ENCODE measurements around the gene TSPAN31.
"Not testable (repeated sequence)": the region's sequence is repeated elsewhere in the genome, so short reads cannot be mapped to it uniquely, and the experiment has no call there.

Gene TSPAN31

DNA sequence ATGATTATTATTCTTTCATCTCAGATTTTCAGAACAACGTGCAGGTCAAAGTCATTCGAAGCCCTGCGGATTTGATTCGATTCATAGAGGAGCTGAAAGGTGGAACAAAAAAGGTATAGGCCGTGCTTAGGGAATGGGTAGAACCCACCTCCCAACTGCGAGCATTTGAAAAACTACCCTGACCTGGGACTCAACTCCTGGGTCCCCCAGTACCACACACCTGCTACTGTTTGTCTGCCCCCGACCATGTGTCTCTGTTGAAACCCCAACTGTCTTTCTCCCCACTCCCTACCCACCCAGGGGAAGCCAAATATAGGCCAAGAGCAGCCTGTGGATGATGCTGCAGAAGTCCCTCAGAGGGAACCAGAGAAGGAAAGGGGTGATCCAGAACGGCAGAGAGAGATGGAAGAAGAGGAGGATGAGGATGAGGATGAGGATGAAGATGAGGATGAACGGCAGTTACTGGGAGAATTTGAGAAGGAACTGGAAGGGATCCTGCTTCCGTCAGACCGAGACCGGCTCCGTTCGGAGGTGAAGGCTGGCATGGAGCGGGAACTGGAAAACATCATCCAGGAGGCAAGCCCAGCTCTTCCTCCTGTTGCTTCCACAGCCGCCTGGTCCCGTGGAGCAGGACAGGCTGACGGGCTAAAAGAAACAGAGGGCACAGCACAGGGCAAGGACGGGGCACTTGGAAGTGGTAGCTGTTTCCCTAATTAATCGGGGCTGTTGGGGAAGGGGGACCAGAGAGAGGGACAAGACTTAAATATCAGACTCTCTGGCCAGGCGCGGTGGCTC is 26.8 kb upstream of the TSPAN31 start:
- DNase-seq (ENCODE audit: low read depth) = no peak
- H3K4me3 ChIP-seq (ENCODE audit: control insufficient read depth, low read depth, low read length) = no peak overlapping the region
- TF ChIP-seq, protein P1, sequence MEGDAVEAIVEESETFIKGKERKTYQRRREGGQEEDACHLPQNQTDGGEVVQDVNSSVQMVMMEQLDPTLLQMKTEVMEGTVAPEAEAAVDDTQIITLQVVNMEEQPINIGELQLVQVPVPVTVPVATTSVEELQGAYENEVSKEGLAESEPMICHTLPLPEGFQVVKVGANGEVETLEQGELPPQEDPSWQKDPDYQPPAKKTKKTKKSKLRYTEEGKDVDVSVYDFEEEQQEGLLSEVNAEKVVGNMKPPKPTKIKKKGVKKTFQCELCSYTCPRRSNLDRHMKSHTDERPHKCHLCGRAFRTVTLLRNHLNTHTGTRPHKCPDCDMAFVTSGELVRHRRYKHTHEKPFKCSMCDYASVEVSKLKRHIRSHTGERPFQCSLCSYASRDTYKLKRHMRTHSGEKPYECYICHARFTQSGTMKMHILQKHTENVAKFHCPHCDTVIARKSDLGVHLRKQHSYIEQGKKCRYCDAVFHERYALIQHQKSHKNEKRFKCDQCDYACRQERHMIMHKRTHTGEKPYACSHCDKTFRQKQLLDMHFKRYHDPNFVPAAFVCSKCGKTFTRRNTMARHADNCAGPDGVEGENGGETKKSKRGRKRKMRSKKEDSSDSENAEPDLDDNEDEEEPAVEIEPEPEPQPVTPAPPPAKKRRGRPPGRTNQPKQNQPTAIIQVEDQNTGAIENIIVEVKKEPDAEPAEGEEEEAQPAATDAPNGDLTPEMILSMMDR (IDR thresholded peaks at IDR 0.05; ENCODE audit: control insufficient read depth, insufficient read depth, low read depth, low read length, missing control alignments) = no peak

- TF ChIP-seq, protein P1 (IDR thresholded peaks at IDR 0.05; ENCODE audit: control insufficient read depth, insufficient read depth, low read depth, low read length, missing control alignments) = no peak
- no peak for DNase-seq (ENCODE audit: low read depth)
- no peak overlapping the region for H3K4me3 ChIP-seq (ENCODE audit: control insufficient read depth, low read depth, low read length)
These were observed 26.0 kb upstream of the TSPAN31 start for GRCh38 chr12:57718641-57719528.

GRCh38 chr12:57719777-57720605 is 24.8 kb upstream of the TSPAN31 start:
- no peak overlapping the region for H3K4me3 ChIP-seq (ENCODE audit: control insufficient read depth, low read depth, low read length)
- no peak for DNase-seq (ENCODE audit: low read depth)
- TF ChIP-seq, protein P1 (IDR thresholded peaks at IDR 0.05; ENCODE audit: control insufficient read depth, insufficient read depth, low read depth, low read length, missing control alignments) = no peak

DNA sequence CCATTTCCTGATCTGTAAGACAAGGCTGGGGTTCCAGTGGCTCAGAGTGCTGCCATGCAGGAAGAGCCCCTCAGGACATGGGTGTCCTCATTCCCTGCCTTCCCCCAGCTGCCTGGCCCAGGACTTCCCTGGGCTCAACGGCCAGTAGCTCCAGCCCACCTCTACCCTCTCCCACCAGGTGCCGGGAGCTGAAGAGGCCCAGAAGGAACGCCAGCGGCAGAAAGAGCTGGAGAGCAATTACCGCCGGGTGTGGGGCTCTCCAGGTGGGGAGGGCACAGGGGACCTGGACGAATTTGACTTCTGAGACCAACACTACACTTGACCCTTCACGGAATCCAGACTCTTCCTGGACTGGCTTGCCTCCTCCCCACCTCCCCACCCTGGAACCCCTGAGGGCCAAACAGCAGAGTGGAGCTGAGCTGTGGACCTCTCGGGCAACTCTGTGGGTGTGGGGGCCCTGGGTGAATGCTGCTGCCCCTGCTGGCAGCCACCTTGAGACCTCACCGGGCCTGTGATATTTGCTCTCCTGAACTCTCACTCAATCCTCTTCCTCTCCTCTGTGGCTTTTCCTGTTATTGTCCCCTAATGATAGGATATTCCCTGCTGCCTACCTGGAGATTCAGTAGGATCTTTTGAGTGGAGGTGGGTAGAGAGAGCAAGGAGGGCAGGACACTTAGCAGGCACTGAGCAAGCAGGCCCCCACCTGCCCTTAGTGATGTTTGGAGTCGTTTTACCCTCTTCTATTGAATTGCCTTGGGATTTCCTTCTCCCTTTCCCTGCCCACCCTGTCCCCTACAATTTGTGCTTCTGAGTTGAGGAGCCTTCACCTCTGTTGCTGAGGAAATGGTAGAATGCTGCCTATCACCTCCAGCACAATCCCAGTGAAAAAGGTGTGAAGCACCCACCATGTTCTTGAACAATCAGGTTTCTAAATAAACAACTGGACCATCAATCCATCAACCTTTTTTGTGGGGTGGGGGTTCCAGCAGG is 23.9 kb upstream of the TSPAN31 start:
- no peak for DNase-seq (ENCODE audit: low read depth)
- no peak overlapping the region for H3K4me3 ChIP-seq (ENCODE audit: control insufficient read depth, low read depth, low read length)
- TF ChIP-seq, protein P1 (IDR thresholded peaks at IDR 0.05; ENCODE audit: control insufficient read depth, insufficient read depth, low read depth, low read length, missing control alignments) = no peak

DNA sequence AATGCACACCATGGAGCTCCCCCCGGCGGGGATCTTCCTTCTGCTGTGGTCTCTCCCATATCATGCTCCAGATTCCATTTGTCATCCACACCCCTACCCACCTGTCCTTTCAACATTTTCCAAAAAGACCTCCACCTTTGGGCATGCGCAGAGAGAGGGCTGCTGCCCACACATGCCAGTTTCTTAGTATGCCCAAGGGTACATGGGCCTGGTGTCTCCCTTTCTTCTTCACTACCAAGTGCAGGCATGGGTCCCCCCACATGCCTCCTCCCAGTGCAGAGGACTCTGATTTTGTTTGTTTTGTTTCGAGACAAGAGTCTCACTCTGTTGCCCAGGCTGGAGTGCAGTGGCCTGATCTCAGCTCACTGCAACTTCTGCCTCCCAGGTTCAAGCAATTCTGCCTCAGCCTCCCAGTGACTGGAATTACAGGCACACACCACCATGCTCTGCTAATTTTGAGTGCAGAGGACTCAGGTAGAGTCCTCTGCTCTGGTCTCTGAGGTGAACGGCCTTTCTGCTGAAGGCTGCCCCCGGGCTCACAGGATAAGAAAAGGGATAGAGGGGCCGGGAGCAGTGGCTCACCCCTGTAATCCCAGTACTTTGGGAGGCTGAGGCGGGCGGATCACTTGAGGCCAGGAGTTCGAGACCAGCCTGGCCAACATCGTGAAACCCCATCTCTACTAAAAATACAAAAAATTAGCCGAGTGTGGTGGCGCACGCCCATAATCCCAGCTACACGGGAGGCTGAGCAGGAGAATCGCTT is 22.8 kb upstream of the TSPAN31 start:
- DNase-seq (ENCODE audit: low read depth) = not testable (repeated sequence)

More for the DNA sequence above, 22.8 kb upstream of the TSPAN31 start:
- not testable (repeated sequence) for H3K4me3 ChIP-seq (ENCODE audit: control insufficient read depth, low read depth, low read length)
